Activated CD8-positive, alpha-beta T cell treated with anti-CD3 and anti-CD28 coated beads for 36 hours (primary cell): Measurements from ENCODE around the gene ANKRD27. TPM values are rescaled to one million over a fixed set of nuclear protein-coding genes. Genes with fewer than 3 reads are reported as not detected.
"Not testable (repeated sequence)": the region's sequence is repeated elsewhere in the genome, so short reads cannot be mapped to it uniquely, and the experiment has no call there.

Experiments
- ATAC-seq: fragments of 200-7000 bp; cut with Tn5 transposase; one replicate; pipeline ENCODE4 v1.10.0; 2021; ENCODE audit warnings: mild to moderate bottlenecking, moderate library complexity
- CTCF ChIA-PET: fragments of 350-600 bp; sonication (Branson Sonifier 250); formaldehyde crosslinking; loops from one replicate; lab custom pipeline; 2021; ENCODE audit warnings: antibody characterized with exemption; lab: Charles Lee
- POLR2A ChIA-PET: fragments of 350-600 bp; sonication (Branson Sonifier 250); formaldehyde crosslinking; loops from one replicate; lab custom pipeline; 2021; ENCODE audit warnings: antibody characterized with exemption; lab: Charles Lee
- DNase-seq: peaks from one replicate; pipeline ENCODE4 v3.0.0-alpha.2; 2020
- H3K27ac Mint-ChIP-seq: one replicate; pipeline ENCODE4 v1.8.0; 2021; ENCODE audit warnings: mild to moderate bottlenecking, mixed read lengths
- H3K27me3 Mint-ChIP-seq: one replicate; pipeline ENCODE4 v1.8.0; 2021; ENCODE audit warnings: mixed read lengths
- H3K36me3 Mint-ChIP-seq: one replicate; pipeline ENCODE4 v1.8.0; 2021; ENCODE audit warnings: low read depth, mixed read lengths
- H3K4me1 Mint-ChIP-seq: one replicate; pipeline ENCODE4 v1.8.0; 2021; ENCODE audit warnings: low read depth, mixed read lengths
- H3K4me3 Mint-ChIP-seq: one replicate; pipeline ENCODE4 v1.8.0; 2021; ENCODE audit warnings: mild to moderate bottlenecking, moderate library complexity, mixed read lengths
- H3K9me3 Mint-ChIP-seq: one replicate; pipeline ENCODE4 v1.8.0; 2021; ENCODE audit warnings: mixed read lengths
- CTCF ChIP-seq: fragments of 200-600 bp; IDR thresholded peaks from one replicate; pipeline ENCODE4 v1.8.0; 2022; ENCODE audit warnings: antibody characterized with exemption, mild to moderate bottlenecking
- intact Hi-C: fragments of 100-400 bp; cut with micrococcal nuclease; formaldehyde crosslinking; loops from one replicate; pipeline ENCODE4 v1.10.0; 2022
- total RNA-seq, 2 experiments: library from RNA; stranded (reverse); gene quantifications; one replicate each; pipeline ENCODE4 v1.2.3, GENCODE V29; 2021

ANKRD27 gene
- total RNA-seq, 2 experiments from 2014 or later, result 34.2 to 41.0 TPM

- TF ChIP-seq CTCF, result no peak
- H3K27ac Mint-ChIP-seq, result peak overlapping the region; percentile 68
- H3K9me3 Mint-ChIP-seq, result peaks cover 5% of the 10 kb centered on the region
- H3K36me3 Mint-ChIP-seq, result peaks cover 51% of the 10 kb centered on the region
- ChIA-PET CTCF (interaction anchor here (1.2 kb wide), 1 partner anchor 33 kb away, joined by 3 read pairs; the partner anchor contains the start of genes ANKRD27 and RGS9BP), POLR2A (interaction anchor here (0.7 to 1.0 kb wide), 5 partner anchors 9 to 407 kb away, joined by 3 to 8 read pairs (median 3); partner anchors contain the start of gene NUDT19)
- no peaks in the 10 kb centered on the region for H3K27me3 Mint-ChIP-seq
- ATAC-seq (peak; percentile 95), DNase-seq (peak; percentile 66)
- intact Hi-C loops, result no loop called here
- peaks cover 15% of the 10 kb centered on the region for H3K4me1 Mint-ChIP-seq
- H3K4me3 Mint-ChIP-seq, result no peak overlapping the region
Observed at GRCh38 chr19:32708457-32708856, 33.5 kb upstream of the ANKRD27 start.

- CTCF ChIA-PET, H3K27ac Mint-ChIP-seq, intact Hi-C loops, ATAC-seq, H3K27me3 Mint-ChIP-seq, H3K4me3 Mint-ChIP-seq, DNase-seq: not testable (repeated sequence)
- Mint-ChIP-seq H3K36me3 (peaks cover 67% of the 10 kb centered on the region), H3K9me3 (peaks cover 14% of the 10 kb centered on the region), H3K4me1 (peaks cover 23% of the 10 kb centered on the region)
- POLR2A ChIA-PET, result interaction anchor here (0.6 kb wide), 1 partner anchor 11 kb away, joined by 3 read pairs; no protein-coding TSS in a partner anchor
Observed at GRCh38 chr19:32704006-32704405, 29.0 kb upstream of the ANKRD27 start.

- peaks cover 18% of the 10 kb centered on the region for H3K9me3 Mint-ChIP-seq
- H3K27ac Mint-ChIP-seq, result no peak overlapping the region
- no peak for TF ChIP-seq CTCF
- no peak for DNase-seq
- H3K27me3 Mint-ChIP-seq, result no peaks in the 10 kb centered on the region
- H3K36me3 Mint-ChIP-seq, result peaks cover 80% of the 10 kb centered on the region
- intact Hi-C loops, result no loop called here
- CTCF ChIA-PET, result no interaction called here
- no peak for ATAC-seq
- H3K4me3 Mint-ChIP-seq, result no peak overlapping the region
- H3K4me1 Mint-ChIP-seq, result peaks cover 21% of the 10 kb centered on the region
- POLR2A ChIA-PET, result no interaction called here
Observed at GRCh38 chr19:32702010-32702409, 27.0 kb upstream of the ANKRD27 start.

- H3K27ac Mint-ChIP-seq, DNase-seq, H3K4me3 Mint-ChIP-seq, intact Hi-C loops, H3K27me3 Mint-ChIP-seq, ATAC-seq: not testable (repeated sequence)
- Mint-ChIP-seq H3K9me3 (peaks cover 18% of the 10 kb centered on the region), H3K4me1 (peaks cover 37% of the 10 kb centered on the region), H3K36me3 (peaks cover 88% of the 10 kb centered on the region)
- ChIA-PET CTCF (interaction anchor here (0.6 to 0.9 kb wide), 2 partner anchors 124 to 484 kb away, joined by 3 read pairs; no protein-coding TSS in a partner anchor), POLR2A (interaction anchor here (0.6 to 1.3 kb wide), 2 partner anchors 8 to 387 kb away, joined by 4 to 5 read pairs; partner anchors contain the start of gene NUDT19)
Observed at GRCh38 chr19:32700129-32700528, 25.1 kb upstream of the ANKRD27 start.

GRCh38 chr19:32696771-32697170 lies 21.8 kb upstream of the ANKRD27 start:
- POLR2A ChIA-PET, ATAC-seq, H3K4me3 Mint-ChIP-seq, H3K27me3 Mint-ChIP-seq, intact Hi-C loops, CTCF ChIA-PET: not testable (repeated sequence)
- Mint-ChIP-seq H3K4me1 (peaks cover 54% of the 10 kb centered on the region), H3K27ac (peak overlapping the region; percentile 70), H3K36me3 (peaks cover 83% of the 10 kb centered on the region), H3K9me3 (peaks cover 13% of the 10 kb centered on the region)
- peak; percentile 31 for DNase-seq

- ATAC-seq, DNase-seq, POLR2A ChIA-PET, H3K27me3 Mint-ChIP-seq, H3K27ac Mint-ChIP-seq, intact Hi-C loops, CTCF ChIA-PET: not testable (repeated sequence)
- H3K9me3 Mint-ChIP-seq, result peaks cover 13% of the 10 kb centered on the region
- H3K4me3 Mint-ChIP-seq, result peak overlapping the region; percentile 5
- H3K4me1 Mint-ChIP-seq, result peaks cover 59% of the 10 kb centered on the region
- peaks cover 78% of the 10 kb centered on the region for H3K36me3 Mint-ChIP-seq
Observed at GRCh38 chr19:32695506-32695905, 20.5 kb upstream of the ANKRD27 start.

GRCh38 chr19:32694851-32695250 lies 19.9 kb upstream of the ANKRD27 start:
- H3K27ac Mint-ChIP-seq, H3K27me3 Mint-ChIP-seq, ATAC-seq, DNase-seq, CTCF ChIA-PET, intact Hi-C loops, POLR2A ChIA-PET: not testable (repeated sequence)
- H3K4me1 Mint-ChIP-seq, result peaks cover 65% of the 10 kb centered on the region
- peaks cover 72% of the 10 kb centered on the region for H3K36me3 Mint-ChIP-seq
- peaks cover 12% of the 10 kb centered on the region for H3K9me3 Mint-ChIP-seq
- H3K4me3 Mint-ChIP-seq, result peak overlapping the region; percentile 82

GRCh38 chr19:32694316-32694715 lies 19.3 kb upstream of the ANKRD27 start:
- CTCF ChIA-PET, H3K9me3 Mint-ChIP-seq, intact Hi-C loops, ATAC-seq, DNase-seq, H3K27me3 Mint-ChIP-seq: not testable (repeated sequence)
- H3K4me3 Mint-ChIP-seq, result peak overlapping the region; percentile 82
- H3K27ac Mint-ChIP-seq, result peak overlapping the region; percentile 48
- H3K36me3 Mint-ChIP-seq, result peaks cover 67% of the 10 kb centered on the region
- POLR2A ChIA-PET, result interaction anchor here (1.6 kb wide), 1 partner anchor 11 kb away, joined by 5 read pairs; no protein-coding TSS in a partner anchor
- peaks cover 65% of the 10 kb centered on the region for H3K4me1 Mint-ChIP-seq

GRCh38 chr19:32693151-32694108 lies 18.4 kb upstream of the ANKRD27 start:
- H3K27me3 Mint-ChIP-seq, H3K9me3 Mint-ChIP-seq, intact Hi-C loops: not testable (repeated sequence)
- ATAC-seq (peak; percentile 34), DNase-seq (peak; percentile 77)
- ChIA-PET CTCF (interaction anchor here (1.0 kb wide), 1 partner anchor 282 kb away, joined by 3 read pairs; no protein-coding TSS in a partner anchor), POLR2A (interaction anchor here (0.6 to 1.6 kb wide), 11 partner anchors 10 to 384 kb away, joined by 3 to 14 read pairs (median 3); partner anchors contain the start of gene RGS9BP)
- Mint-ChIP-seq H3K27ac (peak overlapping the region; percentile 87), H3K36me3 (peaks cover 58% of the 10 kb centered on the region), H3K4me1 (peaks cover 65% of the 10 kb centered on the region), H3K4me3 (peak overlapping the region; percentile 82)
